GM18870 (cell line): ENCODE data around the gene CFAP58.
"Not testable (repeated sequence)": the region's sequence is repeated elsewhere in the genome, so short reads cannot be mapped to it uniquely, and the experiment has no call there.

Experiments used
- ATAC-seq: cut with Tn5 transposase; IDR thresholded peaks from one replicate; pipeline ENCODE4 v1.9.1; 2021; ENCODE audit warnings: moderate library complexity; ENCODE audit not compliant: unreplicated experiment

Gene CFAP58

DNA sequence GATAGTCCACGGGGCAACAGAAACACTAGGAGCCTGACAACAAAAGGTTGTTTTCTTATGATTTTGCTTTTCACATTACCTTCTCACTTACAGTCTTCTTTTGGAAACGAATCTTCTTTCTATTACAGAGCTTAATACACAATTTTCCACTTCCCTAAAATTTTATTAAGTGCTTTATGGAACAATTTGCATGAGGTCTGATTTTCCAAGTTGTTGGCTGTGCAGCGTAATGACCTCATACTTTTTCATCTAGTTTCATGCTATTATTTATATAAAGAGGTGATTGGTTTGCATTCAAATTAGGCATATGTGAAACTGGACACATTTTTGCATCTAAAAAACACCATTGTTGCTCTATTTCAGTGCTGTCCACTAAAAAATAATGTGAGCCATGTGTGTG lies 76.7 kb downstream of the CFAP58 start:
- ATAC-seq = no peak

DNA sequence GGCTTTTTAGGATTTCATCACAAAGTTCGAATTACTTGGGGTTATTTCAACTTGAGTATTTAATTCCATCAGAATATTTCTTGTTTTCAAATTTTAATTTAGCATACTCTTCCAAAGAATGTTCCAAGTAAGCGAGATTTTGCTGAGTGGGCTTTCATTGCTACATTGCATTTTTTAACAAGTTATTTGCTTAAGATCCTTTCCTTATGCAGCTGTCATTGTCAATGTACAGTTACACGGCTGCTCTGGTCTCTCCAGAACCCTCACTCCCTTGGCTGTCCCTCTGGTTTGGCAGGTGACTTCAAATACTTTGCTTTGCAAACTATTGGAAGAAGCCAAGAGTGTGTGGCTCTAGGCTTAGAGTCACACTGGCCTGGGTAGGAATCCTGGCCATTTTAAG lies 80.0 kb downstream of the CFAP58 start:
- ATAC-seq = no peak

DNA sequence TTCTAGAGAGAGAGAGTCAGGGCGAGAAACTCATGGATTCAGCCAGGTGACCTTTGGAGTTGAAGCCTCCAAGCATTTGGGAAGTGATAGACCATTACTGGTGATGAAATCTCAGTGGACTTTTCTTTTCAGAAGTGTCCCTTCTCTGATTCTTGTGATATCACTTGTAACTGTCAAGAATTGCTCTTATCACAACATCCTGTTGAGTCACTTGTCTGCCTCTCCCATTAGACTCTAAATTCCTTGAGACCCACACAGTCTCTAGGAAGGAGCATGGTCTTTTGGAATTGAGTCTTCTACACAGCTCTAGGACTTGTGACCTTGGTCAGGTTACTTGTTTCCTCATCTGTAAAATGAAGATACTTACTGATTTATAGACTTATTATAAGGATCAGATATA lies 81.0 kb downstream of the CFAP58 start:
- no peak for ATAC-seq

DNA sequence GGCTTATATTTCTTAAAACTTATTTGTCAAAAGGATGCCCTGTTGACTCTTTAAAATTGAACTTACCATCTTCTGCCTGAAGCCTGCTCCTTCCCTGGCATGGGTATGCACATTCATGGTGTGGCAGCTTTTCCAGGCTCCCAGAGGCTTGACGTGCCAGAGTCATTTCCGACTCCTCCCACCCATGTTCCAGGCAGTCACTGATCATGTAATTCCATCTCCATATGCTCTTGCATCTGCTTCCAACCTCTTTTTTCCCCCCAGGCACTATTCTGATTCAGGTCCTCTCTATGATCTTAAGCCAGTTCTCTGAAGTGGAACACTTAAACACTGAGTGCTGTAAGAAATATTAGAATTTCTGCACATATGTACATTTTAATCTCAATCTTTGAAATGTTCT lies 82.2 kb downstream of the CFAP58 start:
- no peak for ATAC-seq

DNA sequence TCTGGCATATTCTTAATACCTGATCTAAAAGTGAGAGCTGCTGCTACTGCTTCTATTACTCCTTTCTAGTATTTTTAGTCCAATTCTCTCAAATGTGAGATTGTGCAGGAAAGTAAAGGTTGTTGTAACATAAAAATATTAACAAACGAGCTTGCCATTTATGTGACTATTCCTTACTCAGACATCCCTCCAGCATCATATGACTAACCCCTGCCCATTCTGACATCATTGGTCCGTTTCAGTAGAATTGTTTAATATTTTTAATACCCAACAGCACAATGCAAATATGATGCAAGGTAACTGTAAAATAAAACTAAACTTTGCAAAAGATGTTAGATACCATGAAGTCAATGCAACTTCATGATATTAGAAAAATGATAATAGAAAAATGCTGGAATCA lies 83.6 kb downstream of the CFAP58 start:
- ATAC-seq = no peak

DNA sequence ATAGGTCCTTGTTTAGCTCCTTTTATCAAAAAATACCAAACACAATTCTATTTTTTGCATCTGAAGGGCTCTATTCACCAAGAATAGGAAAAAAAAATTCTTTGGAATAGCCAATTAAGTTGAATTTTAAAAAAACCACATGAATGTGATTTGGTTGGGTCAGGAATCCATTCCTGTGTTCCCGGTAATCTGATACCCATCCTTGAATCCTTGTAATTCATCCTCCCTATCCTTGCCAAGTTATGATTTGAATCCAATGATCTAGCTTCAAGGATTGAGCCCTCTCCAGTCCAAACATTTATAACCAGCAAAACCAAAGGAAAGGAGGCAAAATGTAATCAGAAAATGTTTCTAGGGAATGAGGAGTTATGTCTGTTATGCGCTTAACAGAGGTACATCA lies 86.6 kb downstream of the CFAP58 start:
- no peak for ATAC-seq

DNA sequence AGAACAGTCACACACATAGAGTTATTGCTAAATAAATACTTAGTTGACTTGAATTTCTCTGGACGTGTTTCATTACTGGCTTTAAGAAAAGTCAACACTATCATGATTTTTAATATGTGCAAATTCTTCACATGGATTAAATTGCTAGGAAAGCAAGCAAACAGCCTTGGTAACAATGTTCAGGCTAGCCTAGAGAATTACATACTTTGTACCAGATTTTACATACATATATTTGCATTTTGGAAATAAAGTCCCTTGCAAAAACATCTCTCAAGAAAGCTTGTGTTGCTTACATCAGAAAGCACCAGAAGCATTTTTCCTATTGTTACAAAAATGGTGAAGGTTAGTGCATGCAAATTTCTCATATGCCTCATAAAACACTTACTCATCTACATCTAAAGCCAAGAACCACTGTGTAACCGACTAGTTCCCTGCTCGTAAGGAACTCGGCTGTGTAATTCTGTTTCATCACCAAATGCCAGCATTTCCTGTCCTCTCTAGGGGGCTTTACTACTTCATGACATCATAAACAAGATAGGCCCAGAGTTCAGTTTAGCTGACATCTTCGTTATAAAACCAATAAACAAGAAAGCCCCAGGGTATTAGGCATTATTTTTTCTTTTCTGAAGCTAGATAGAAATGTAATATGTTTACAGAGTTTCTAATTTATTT lies 87.8 kb downstream of the CFAP58 start:
- ATAC-seq = no peak

DNA sequence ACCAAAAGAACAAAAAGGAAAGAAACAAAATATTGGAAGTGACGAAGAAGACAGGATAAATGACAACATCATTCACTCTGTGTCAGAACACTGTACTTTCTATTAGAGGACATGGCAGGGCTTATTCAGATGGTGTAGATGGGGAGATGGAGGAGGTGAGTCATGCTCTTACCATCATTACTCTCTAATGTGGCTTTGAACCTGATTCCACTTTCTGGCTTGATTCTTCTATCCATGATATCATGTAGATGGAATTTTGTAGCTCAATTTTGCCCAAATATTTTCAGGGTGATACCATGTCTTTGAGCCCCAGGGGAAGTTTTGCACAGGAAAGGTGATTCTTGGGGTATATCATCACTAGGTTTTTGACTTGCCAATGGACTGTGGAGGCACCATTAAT lies 91.7 kb downstream of the CFAP58 start:
- ATAC-seq = no peak

DNA sequence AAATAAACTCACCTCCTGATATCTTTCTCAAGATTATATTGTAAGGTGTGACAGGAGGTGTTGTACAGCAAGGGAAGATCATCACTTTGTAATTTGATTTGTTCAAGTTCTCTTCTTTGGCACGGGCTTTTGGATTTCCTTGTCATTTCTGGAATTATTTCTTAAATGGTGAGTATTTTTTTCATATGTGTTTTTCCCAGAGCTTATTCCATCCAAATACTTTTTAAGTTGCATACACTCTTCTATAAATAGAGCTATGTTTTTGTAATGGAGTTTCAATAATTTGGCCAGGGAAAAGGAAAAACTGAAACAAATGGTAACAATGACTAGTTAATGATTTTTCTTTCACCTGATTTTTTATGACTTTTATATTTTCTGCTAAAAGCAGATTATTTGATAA lies 92.5 kb downstream of the CFAP58 start:
- no peak for ATAC-seq

DNA sequence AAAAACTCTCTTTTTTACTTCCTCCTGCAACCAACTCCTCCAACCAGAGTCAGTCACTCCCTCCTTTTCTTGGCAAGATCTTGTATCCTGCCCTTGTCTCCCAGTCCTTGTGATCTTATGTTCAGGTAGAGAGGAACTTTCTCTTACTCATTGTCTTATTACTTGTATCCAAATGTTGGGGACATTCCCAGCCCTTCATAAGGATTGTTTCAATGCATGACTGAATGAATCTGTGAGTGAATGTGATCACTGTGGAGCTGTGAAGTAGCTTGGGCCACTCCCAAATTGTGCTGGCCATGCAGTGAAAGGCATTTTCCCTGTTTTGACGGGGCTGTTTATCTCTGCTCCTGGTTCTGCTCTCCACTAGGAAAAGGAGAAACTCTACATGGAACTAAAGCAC lies 93.7 kb downstream of the CFAP58 start:
- no peak for ATAC-seq

DNA sequence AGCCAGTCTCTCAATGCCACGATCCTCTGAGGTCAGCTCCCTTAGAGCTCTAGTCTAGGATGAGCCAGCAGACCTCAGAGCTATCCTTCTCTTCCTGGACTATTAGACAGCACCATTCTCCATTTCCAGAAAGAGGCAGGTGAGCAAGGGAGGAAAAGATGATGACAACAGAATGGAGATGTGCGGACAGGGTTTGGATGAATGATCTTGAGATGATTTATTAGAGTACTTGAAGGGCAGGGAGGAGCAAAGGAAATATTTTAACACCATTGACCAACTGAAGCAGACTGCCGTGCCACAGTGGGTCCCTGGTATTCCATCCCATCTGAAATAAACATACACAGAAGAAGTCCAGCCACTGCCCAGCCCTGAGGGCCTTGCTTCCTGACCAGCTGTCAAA lies 94.3 kb downstream of the CFAP58 start:
- no peak for ATAC-seq

DNA sequence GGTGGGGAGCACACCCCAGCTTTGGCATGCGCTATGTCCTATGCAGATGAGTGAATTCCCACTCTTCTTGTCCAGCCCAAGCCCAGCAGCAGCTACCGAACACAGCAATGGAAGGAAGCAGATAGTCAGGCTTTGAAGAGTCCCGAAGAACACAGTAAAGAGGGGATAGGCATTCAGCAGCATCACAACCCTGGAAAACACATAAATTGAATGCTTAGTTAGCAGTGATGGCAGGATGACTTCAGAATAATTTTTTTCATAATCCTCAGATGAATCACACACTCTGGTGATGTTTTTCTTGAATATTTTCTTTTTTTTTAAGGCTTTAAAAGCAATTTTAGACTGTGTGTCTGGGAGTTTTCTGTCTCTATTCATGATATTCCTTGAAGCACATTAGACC lies 95.8 kb downstream of the CFAP58 start:
- no peak for ATAC-seq

DNA sequence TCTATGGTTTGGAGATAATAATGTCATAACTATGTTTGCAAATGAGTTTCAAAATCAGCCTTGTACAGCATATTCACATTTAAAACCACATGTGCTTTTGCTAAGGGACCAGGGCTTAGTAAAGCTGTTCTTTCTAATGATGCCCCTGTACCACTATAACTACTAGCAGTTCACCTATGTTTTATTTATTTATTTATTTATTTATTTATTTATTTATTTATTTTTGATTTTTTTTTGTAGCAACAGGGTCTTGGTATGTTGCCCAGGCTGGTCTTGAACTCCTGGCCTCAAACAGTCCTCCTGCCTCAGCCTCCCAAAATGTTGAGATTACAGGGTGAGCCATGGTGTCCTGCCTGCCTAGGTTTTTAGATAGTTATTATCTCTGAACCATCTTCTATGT lies 96.9 kb downstream of the CFAP58 start:
- ATAC-seq = no peak

DNA sequence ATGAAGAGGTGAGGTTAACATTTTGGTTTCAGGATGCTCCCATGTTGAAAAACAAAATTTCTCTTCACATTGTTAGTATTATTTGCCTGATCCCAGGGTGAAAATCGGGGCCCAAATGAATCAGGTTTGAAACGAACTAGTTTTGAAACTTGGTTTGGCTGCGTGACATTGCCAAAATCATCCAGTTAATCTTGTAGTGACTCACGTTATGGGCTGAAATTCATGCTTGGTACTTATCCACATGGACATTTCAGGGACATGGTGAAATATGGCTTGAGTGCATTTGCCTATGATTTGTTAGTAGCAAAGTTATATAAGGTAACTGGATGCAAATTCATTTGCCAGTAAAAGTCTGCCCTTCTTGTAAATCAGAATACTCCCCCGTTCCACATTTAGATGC lies 97.3 kb downstream of the CFAP58 start:
- ATAC-seq = no peak

DNA sequence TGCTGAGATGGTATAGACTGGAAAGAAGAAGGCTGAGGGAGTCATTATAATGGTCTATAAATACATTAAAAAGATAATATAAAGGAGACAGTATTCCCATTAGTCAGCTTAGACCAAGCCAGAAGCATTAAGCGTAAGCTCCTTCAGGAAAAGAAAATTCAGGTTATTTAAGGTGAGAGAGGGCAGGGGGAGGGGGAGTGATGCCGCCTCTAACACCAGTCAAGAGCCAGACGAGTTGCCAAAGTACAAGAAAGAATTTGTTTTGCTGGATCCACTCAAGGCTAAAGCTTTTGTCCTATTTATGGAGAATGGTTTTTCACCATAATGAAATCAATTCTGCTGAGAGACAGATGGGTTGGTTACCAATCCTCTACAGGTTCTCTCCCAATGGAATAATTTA lies 99.3 kb downstream of the CFAP58 start:
- ATAC-seq = no peak

DNA sequence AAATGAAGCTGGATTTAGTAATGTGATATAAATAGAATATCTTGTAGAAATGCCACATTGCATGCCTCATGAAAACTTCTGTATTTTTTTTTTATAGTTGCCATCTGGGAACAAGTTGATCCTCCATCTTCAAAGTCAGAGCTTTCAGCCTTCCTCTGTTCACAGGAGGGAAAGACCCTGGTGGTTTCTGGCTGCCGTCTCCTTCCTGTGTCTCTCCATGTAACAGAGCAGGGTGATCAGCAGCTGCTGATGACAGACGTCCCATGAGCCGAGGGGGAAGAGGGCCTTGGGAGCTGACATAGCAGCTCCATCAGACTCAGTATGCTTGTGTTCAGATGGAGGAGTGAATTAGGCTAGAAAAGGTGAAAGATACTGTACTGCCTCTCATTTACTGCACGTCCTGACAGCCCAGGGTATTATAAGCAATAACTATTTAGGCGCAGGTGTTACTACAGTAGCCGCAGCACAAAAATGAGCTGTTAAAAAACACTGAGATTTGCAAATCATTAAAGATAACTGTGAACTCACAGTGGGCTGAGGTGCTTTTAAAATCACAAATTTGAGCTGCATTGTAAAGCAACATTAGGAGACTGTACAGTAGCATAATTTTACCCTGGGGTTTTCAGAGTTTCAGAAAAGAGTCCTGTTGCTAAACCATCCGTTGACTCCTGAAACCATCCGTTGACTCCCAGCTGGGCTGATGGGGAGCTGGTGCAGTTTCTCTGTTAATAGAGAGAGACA lies 103.3 kb downstream of the CFAP58 start:
- ATAC-seq = peak; percentile 61

DNA sequence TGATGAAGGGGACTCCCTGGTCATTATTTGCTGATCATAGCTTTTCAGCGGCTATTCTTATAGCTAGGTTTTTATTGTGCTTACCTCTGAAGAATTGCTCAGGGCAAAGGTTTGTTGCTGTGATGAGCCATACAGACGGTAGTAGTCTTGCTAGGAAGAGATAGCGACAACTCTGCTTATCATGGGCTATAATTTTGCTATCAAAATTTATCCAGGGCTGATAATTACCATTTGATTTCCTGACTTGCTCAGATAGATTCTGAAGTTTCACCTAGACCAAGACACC lies 103.9 kb downstream of the CFAP58 start:
- ATAC-seq = no peak

DNA sequence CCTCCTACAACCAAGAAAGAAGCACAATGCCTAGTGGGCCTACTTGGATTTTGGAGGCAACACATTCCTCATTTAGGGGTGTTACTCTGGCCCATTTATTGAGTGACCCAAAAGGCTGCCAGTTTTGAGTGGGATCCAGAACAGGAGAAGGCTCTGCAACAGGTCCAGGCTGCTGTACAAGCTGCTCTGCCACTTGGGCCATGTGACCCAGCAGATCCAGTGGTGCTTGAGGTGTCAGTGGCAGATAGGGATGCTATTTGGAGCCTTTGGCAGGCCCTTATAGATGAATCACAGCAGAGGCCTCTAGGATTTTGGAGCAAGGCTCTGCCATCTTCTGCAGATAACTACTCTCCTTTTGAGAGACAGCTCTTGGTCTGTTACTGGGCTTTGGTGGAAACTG lies 111.9 kb downstream of the CFAP58 start:
- not testable (repeated sequence) for ATAC-seq

DNA sequence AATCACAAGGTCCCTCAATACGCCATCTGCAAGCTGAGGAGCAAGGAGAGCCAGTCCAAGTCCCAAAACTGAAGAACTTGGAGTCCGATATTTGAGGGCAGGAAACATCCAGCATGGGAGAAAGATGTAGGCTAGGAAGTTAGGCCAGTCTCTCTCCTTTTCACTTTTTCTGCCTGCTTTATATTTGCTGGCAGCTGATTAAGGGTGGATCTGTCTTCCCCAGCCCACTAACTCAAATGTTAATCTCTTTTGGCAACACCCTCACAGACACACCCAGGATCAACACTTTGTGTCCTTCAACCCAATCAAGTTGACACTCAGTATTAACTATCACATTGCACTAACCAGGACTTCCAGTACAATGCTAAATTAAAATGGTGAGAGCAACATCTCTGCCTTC lies 115.2 kb downstream of the CFAP58 start:
- not testable (repeated sequence) for ATAC-seq

DNA sequence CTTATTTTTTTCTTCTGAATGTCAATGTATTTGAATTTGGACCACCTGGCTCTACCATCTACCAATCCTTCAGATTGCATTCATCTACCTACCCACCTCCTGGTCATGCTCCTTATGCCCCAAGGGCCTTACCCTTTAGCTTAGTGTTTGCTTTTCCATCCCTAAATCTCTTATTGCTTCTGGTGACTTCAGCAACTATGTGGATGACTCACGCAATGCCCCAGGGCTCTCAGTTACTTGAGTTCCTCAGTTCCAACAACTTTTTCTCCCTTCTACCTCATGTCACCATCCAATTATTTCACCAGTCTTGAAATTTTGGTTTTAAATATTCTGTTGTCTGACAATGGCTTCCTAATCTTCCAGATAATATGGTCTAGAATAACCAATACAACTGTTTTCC lies 118.9 kb downstream of the CFAP58 start:
- ATAC-seq = no peak

DNA sequence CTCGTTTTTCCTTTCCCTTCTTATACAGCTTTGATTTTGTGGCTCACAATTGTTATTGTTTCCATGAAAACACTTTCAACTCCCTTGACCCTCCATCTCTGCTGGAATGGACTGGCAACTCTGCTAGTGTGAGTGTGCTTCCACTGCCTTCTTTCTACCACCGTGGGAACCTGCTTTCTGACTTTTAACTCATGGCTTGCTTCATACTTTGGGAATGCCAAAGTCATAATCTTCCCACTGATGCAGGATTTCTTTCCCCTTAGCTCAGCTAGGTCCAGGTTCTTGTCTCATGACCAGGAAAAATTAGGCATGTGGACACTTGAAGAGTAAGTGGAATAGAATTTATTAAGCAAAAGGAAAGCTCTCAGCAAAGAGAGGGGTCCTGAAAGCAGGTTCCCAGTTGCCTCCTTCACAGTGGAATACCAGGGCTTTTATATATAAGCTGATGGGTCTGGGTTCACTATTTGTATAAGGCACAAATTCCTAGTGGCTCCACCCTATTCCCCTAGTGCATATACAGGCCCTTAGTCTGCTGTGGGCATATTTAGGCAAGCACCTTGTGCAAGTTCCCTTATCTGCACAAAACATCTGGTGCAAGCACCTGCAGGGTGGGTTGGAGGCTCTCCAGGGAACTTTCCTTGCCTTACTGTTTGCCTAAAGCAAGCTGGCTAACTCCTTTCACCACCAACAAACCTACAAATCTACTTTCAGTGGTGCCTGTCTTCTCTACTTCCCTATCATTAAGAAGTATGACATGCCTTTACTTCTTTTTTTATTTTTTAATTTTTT lies 119.5 kb downstream of the CFAP58 start:
- ATAC-seq = no peak

DNA sequence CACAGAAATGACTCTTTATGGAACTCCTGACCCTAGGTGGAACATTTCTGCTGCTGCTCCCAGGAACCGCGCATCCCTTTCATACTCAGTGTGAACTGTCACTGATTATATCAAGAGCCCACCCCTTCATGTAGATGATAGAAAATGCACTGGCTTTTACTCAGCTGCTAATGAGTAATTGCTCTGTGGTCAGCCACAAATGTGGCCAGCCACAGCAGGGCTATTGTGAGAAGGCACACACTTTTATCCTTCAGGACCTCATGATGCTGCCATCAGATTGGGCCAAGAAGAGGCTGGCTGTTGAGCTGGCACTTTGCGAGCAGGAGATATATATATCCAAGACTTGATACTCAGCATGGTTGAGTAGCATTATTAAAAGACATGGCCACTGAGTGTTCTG lies 124.7 kb downstream of the CFAP58 start:
- no peak for ATAC-seq
